C4-2B (cell line): Measurements from ENCODE around the gene ZNF652.

Source experiments
- CTCF ChIP-seq: fragments of 450-650 bp; conservative IDR thresholded peaks from 2 replicates; pipeline ENCODE4 v1.5.1; 2017; ENCODE audit warnings: mild to moderate bottlenecking
- ZFX ChIP-seq: fragments of 450-650 bp; IDR thresholded peaks from 2 replicates; pipeline ENCODE4 v1.6.1; 2017

- TF ChIP-seq CTCF = no peak
- TF ChIP-seq ZFX = no peak
Measured at GRCh38 chr17:49404361-49404760, 42.3 kb upstream of the ZNF652 start.
